HG03039 (cell line): Measurements from ENCODE around the gene PGC.

Experiments used
- ATAC-seq: cut with Tn5 transposase; IDR thresholded peaks from one replicate; pipeline ENCODE4 v1.9.1; 2021; ENCODE audit warnings: mild to moderate bottlenecking, moderate library complexity; ENCODE audit not compliant: unreplicated experiment

Gene PGC

GRCh38 chr6:41702089-41702745 is 45.0 kb downstream of the PGC start:
- no peak for ATAC-seq

- no peak for ATAC-seq
Observed at GRCh38 chr6:41700463-41701347, 46.5 kb downstream of the PGC start.

GRCh38 chr6:41699063-41699462 is 48.1 kb downstream of the PGC start:
- ATAC-seq = no peak

GRCh38 chr6:41697861-41698781 is 49.1 kb downstream of the PGC start:
- ATAC-seq = no peak

- ATAC-seq = no peak
Observed at GRCh38 chr6:41696788-41697187, 50.4 kb downstream of the PGC start.

- no peak for ATAC-seq
Observed at GRCh38 chr6:41695825-41696224, 51.4 kb downstream of the PGC start.

GRCh38 chr6:41694815-41695526 is 52.2 kb downstream of the PGC start:
- ATAC-seq = no peak

- ATAC-seq = no peak
Observed at GRCh38 chr6:41693281-41694240, 53.6 kb downstream of the PGC start.

- no peak for ATAC-seq
Observed at GRCh38 chr6:41692730-41693129, 54.5 kb downstream of the PGC start.

GRCh38 chr6:41692080-41692675 is 55.0 kb downstream of the PGC start:
- ATAC-seq = no peak

- no peak for ATAC-seq
Observed at GRCh38 chr6:41691426-41692079, 55.6 kb downstream of the PGC start.

GRCh38 chr6:41690541-41691330 is 56.5 kb downstream of the PGC start:
- no peak for ATAC-seq

- no peak for ATAC-seq
Observed at GRCh38 chr6:41689171-41690008, 57.8 kb downstream of the PGC start.

GRCh38 chr6:41688256-41688965 is 58.8 kb downstream of the PGC start:
- ATAC-seq = no peak

- ATAC-seq = no peak
Observed at GRCh38 chr6:41687501-41688175, 59.6 kb downstream of the PGC start.
